Astrocyte (in vitro differentiated cells and primary cell): ENCODE data around the gene GALK2. TPM values are rescaled to one million over a fixed set of nuclear protein-coding genes. Genes with fewer than 3 reads are reported as not detected.
A peak's percentile ranks its signal among the peaks of the same experiment; 100 is the strongest.

Experiments used
- DNase-seq: peaks from one replicate; pipeline ENCODE4 v3.0.0-alpha.2; 2010; ENCODE audit warnings: low read depth
- FAIRE-seq: peaks from 2 replicates; lab custom pipeline; 2011; peaks lifted over from hg19 to GRCh38; lab: Jason Lieb, UNC
- H2AFZ ChIP-seq: 2 replicates; pipeline ENCODE4 v1.6.0; 2012; ENCODE audit warnings: low read depth, low read length, inconsistent platforms
- H3K27ac ChIP-seq: 2 replicates; pipeline ENCODE4 v1.5.1; 2011; ENCODE audit warnings: low read depth, low read length, inconsistent platforms
- H3K27me3 ChIP-seq: 2 replicates; pipeline ENCODE4 v1.6.0; 2011; ENCODE audit warnings: low read length, inconsistent platforms; ENCODE audit not compliant: insufficient read depth
- H3K36me3 ChIP-seq: 2 replicates; pipeline ENCODE4 v1.5.1; 2011; ENCODE audit warnings: low read length, inconsistent platforms; ENCODE audit not compliant: insufficient read depth
- H3K4me1 ChIP-seq: 2 replicates; pipeline ENCODE4 v1.5.1; 2011; ENCODE audit warnings: low read length, inconsistent platforms; ENCODE audit not compliant: insufficient read depth
- H3K4me2 ChIP-seq: 2 replicates; pipeline ENCODE4 v1.6.0; 2012; ENCODE audit warnings: low read length, inconsistent platforms
- H3K4me3 ChIP-seq: 2 replicates; pipeline ENCODE4 v1.5.1; 2011; ENCODE audit warnings: low read depth, mild to moderate bottlenecking, low read length, inconsistent platforms; ENCODE audit not compliant: insufficient read depth
- H3K79me2 ChIP-seq: 2 replicates; pipeline ENCODE4 v1.6.0; 2012; ENCODE audit warnings: mild to moderate bottlenecking, low read length, inconsistent platforms; ENCODE audit not compliant: insufficient read depth
- H3K9ac ChIP-seq: 2 replicates; pipeline ENCODE4 v1.6.0; 2012; ENCODE audit warnings: mild to moderate bottlenecking, low read length, inconsistent platforms
- H3K9me3 ChIP-seq: 2 replicates; pipeline ENCODE4 v1.5.1; 2012; ENCODE audit warnings: low read depth, mild to moderate bottlenecking, low read length, inconsistent platforms; ENCODE audit not compliant: insufficient read depth
- H4K20me1 ChIP-seq: 2 replicates; pipeline ENCODE4 v1.6.0; 2012; ENCODE audit warnings: low read length, inconsistent platforms; ENCODE audit not compliant: insufficient read depth
- H3K27ac Mint-ChIP-seq: one replicate; pipeline ENCODE4 v1.8.0; 2021; ENCODE audit warnings: mild to moderate bottlenecking, mixed read lengths; ENCODE audit not compliant: unreplicated experiment
- H3K27me3 Mint-ChIP-seq: one replicate; pipeline ENCODE4 v1.8.0; 2021; ENCODE audit warnings: low read depth, mixed read lengths; ENCODE audit not compliant: unreplicated experiment
- H3K36me3 Mint-ChIP-seq: one replicate; pipeline ENCODE4 v1.8.0; 2021; ENCODE audit warnings: low read depth, mixed read lengths; ENCODE audit not compliant: unreplicated experiment
- H3K4me1 Mint-ChIP-seq: one replicate; pipeline ENCODE4 v1.8.0; 2021; ENCODE audit warnings: low read depth, mixed read lengths; ENCODE audit not compliant: unreplicated experiment
- H3K4me3 Mint-ChIP-seq: one replicate; pipeline ENCODE4 v1.8.0; 2021; ENCODE audit warnings: mild to moderate bottlenecking, moderate library complexity, mixed read lengths; ENCODE audit not compliant: unreplicated experiment
- H3K9me3 Mint-ChIP-seq: one replicate; pipeline ENCODE4 v1.8.0; 2021; ENCODE audit warnings: mild to moderate bottlenecking, mixed read lengths; ENCODE audit not compliant: unreplicated experiment
- EZH2 ChIP-seq: IDR thresholded peaks from 2 replicates; pipeline ENCODE4 v1.6.1; 2012; ENCODE audit warnings: mild to moderate bottlenecking, low read length, inconsistent platforms; ENCODE audit not compliant: insufficient read depth
- total RNA-seq: library from RNA; stranded (reverse); gene quantifications from 2 replicates; pipeline ENCODE4 v1.2.1, GENCODE V29; 2021
- TF ChIP-seq, protein P1 (sequence below): IDR thresholded peaks from 2 replicates; pipeline ENCODE4 v1.5.1; 2011; ENCODE audit warnings: low read depth, mild to moderate bottlenecking, inconsistent platforms, low read length, moderate library complexity; ENCODE audit not compliant: insufficient read depth

GALK2 gene
- total RNA-seq, 1 donor from 2014 or later: 21.4 TPM

DNA sequence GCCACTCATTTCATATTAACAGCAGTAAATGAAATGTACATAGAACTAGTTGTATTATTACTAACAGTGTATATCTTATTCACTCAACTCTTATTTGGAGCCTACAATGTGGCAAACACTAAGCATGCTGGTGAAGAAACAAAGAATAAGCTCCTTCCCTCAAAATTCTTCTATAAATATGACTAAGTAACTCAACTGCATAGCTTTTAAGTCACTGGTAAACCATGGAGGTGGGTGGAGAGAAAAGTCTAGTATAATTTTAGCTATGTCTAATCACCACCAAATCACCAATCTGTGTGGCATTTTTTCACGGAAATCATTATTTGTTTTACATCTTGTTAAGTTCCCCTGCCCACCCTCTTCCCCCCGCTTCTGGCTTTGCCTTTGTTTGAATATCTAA lies 32.2 kb upstream of the GALK2 start:
- no peaks in the 10 kb centered on the region for H3K9me3 ChIP-seq
- Mint-ChIP-seq H3K27ac (no peak overlapping the region), H3K4me3 (no peak overlapping the region), H3K4me1 (peaks cover 27% of the 10 kb centered on the region), H3K36me3 (peaks cover 12% of the 10 kb centered on the region), H3K9me3 (no peaks in the 10 kb centered on the region), H3K27me3 (no peaks in the 10 kb centered on the region)
- TF ChIP-seq, protein P1, sequence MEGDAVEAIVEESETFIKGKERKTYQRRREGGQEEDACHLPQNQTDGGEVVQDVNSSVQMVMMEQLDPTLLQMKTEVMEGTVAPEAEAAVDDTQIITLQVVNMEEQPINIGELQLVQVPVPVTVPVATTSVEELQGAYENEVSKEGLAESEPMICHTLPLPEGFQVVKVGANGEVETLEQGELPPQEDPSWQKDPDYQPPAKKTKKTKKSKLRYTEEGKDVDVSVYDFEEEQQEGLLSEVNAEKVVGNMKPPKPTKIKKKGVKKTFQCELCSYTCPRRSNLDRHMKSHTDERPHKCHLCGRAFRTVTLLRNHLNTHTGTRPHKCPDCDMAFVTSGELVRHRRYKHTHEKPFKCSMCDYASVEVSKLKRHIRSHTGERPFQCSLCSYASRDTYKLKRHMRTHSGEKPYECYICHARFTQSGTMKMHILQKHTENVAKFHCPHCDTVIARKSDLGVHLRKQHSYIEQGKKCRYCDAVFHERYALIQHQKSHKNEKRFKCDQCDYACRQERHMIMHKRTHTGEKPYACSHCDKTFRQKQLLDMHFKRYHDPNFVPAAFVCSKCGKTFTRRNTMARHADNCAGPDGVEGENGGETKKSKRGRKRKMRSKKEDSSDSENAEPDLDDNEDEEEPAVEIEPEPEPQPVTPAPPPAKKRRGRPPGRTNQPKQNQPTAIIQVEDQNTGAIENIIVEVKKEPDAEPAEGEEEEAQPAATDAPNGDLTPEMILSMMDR: no peak
- no peak for TF ChIP-seq EZH2
- DNase-seq: peak; percentile 74
- FAIRE-seq: no peak
- H3K4me1 ChIP-seq: peaks cover 41% of the 10 kb centered on the region
- H3K27ac ChIP-seq: peak overlapping the region; percentile 94
- no peak overlapping the region for H3K4me3 ChIP-seq
- peaks cover 43% of the 10 kb centered on the region for H3K79me2 ChIP-seq
- peaks cover 2% of the 10 kb centered on the region for H4K20me1 ChIP-seq
- peak overlapping the region; percentile 38 for H3K9ac ChIP-seq
- no peak overlapping the region for H2AFZ ChIP-seq
- peaks cover 48% of the 10 kb centered on the region for H3K36me3 ChIP-seq
- H3K4me2 ChIP-seq: peak overlapping the region; percentile 65
- no peaks in the 10 kb centered on the region for H3K27me3 ChIP-seq

DNA sequence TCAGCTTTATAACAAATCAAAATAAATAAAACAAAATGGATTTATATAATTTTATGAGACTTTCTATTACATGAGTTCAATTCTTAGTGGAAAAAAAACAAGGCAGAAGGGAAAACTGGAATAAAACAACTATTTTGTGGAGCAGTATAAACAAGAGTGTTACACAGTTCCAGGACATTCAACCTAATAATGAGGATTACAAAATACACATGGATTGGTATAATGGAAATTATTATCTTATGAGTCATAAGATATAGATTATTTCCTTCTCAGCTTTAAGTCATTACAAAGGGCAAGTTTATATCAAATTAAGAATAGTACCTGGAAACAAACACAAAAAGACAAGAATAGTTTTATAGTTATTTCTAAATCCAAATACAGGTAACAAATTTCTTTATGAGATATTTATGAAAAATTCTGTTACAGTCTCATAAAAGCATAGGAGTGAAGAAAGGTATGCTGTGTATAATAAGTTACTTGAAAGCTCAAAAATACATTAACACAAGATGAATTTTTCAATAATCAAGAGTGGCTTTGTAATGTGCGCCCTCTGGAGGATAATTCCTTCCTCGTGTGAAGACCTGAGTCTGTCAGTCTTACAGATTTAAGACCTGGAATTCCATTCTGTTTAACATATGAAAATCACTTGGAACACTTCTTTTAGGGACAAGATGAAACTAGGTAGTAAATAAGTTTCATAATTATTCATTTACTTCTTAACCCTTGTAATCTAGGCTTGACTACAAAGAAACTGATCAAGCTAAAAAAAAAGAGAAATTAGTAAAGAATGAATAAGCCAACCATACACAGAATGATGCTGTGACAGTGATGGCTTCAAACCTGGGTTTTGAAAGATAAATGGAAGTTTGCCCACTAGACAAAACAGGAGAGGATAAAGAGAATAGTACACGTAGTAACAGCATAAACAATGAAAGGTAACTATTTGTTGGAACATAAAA lies 24.1 kb upstream of the GALK2 start:
- H3K9ac ChIP-seq: peak overlapping the region; percentile 5
- Mint-ChIP-seq H3K27ac (no peak overlapping the region), H3K9me3 (no peaks in the 10 kb centered on the region), H3K4me3 (no peak overlapping the region), H3K36me3 (peaks cover 5% of the 10 kb centered on the region), H3K4me1 (peaks cover 9% of the 10 kb centered on the region), H3K27me3 (no peaks in the 10 kb centered on the region)
- peaks cover 30% of the 10 kb centered on the region for H3K36me3 ChIP-seq
- peak; percentile 41 for DNase-seq
- H3K27ac ChIP-seq: peak overlapping the region; percentile 1
- H3K4me1 ChIP-seq: no peaks in the 10 kb centered on the region
- H3K27me3 ChIP-seq: no peaks in the 10 kb centered on the region
- H3K4me3 ChIP-seq: no peak overlapping the region
- no peak overlapping the region for H2AFZ ChIP-seq
- peaks cover 93% of the 10 kb centered on the region for H3K79me2 ChIP-seq
- FAIRE-seq: no peak
- TF ChIP-seq, protein P1: peak; percentile 88
- no peak for TF ChIP-seq EZH2
- peaks cover 51% of the 10 kb centered on the region for H4K20me1 ChIP-seq
- H3K4me2 ChIP-seq: no peak overlapping the region
- no peaks in the 10 kb centered on the region for H3K9me3 ChIP-seq
